GM12878 (cell line): ENCODE measurements around the gene EPX.

Experiments
- CTCF ChIP-seq, 3 experiments: IDR thresholded peaks in 2 of 3; conservative IDR thresholded peaks in 1 of 3; 2 replicates each; pipeline ENCODE4 v1.5.1; 2011; ENCODE audit warnings: low read depth in 3 of 3, low read length in 3 of 3, mild to moderate bottlenecking in 3 of 3, control low read depth in 2 of 3, moderate library complexity in 2 of 3, inconsistent platforms in 1 of 3, mixed read lengths in 1 of 3; ENCODE audit not compliant: control insufficient read depth in 2 of 3, insufficient read depth in 1 of 3; ENCODE audit errors: extremely low read depth in 1 of 3
- EGR1 ChIP-seq, 2 experiments: IDR thresholded peaks; 1 replicate in 1 of 2; 2 replicates in 1 of 2; pipeline ENCODE4 v1.6.1; 2011 to 2012; ENCODE audit warnings: low read depth in 2 of 2, low read length in 2 of 2, borderline replicate concordance in 1 of 2, mild to moderate bottlenecking in 1 of 2, moderate library complexity in 1 of 2
- EP300 ChIP-seq, 2 experiments: fragments of 150-350 bp in 1 of 2; IDR thresholded peaks; 2 replicates each; pipeline ENCODE4 v1.6.1; 2011 to 2012; ENCODE audit warnings: low read depth in 2 of 2, low read length in 2 of 2, borderline replicate concordance in 1 of 2, improper control_type of control experiment in 1 of 2, inconsistent platforms in 1 of 2; ENCODE audit not compliant: control insufficient read depth in 1 of 2
- EZH2 ChIP-seq: IDR thresholded peaks from 2 replicates; pipeline ENCODE4 v1.6.1; 2012; ENCODE audit warnings: low read depth, mild to moderate bottlenecking, control low read depth, inconsistent platforms, low read length, borderline replicate concordance; ENCODE audit not compliant: control insufficient read depth
- HCFC1 ChIP-seq: fragments of 150-350 bp; IDR thresholded peaks from 2 replicates; pipeline ENCODE4 v1.6.1; 2014; ENCODE audit warnings: low read length
- HDAC2 ChIP-seq: fragments of 200-600 bp; sonication (generic); IDR thresholded peaks from 2 replicates; pipeline ENCODE4 v1.6.1; 2017
- IKZF1 ChIP-seq: fragments of 450-650 bp; conservative IDR thresholded peaks from 2 replicates; pipeline ENCODE4 v1.6.1; 2017; ENCODE audit warnings: antibody characterized with exemption, mild to moderate bottlenecking
- JUND ChIP-seq: IDR thresholded peaks from 2 replicates; pipeline ENCODE4 v1.6.1; 2012; ENCODE audit warnings: low read depth, mild to moderate bottlenecking, low read length, improper control_type of control experiment, moderate library complexity
- NFIC ChIP-seq: IDR thresholded peaks from 2 replicates; pipeline ENCODE4 v1.6.1; 2012; ENCODE audit warnings: low read depth, mild to moderate bottlenecking, inconsistent platforms, low read length, moderate library complexity
- POLR2A ChIP-seq: IDR thresholded peaks from 2 replicates; pipeline ENCODE4 v1.6.1; 2011; ENCODE audit warnings: low read depth, mild to moderate bottlenecking, low read length
- POLR2AphosphoS5 ChIP-seq: IDR thresholded peaks from 2 replicates; pipeline ENCODE4 v1.6.1; 2011; ENCODE audit warnings: mild to moderate bottlenecking, low read length, inconsistent platforms
- ZNF274 ChIP-seq: IDR thresholded peaks from one replicate; pipeline ENCODE4 v1.8.0; 2011; ENCODE audit not compliant: insufficient read length, insufficient read depth

- TF ChIP-seq POLR2AphosphoS5 (no peak), CTCF (IDR thresholded peaks at IDR 0.05 in 2 of 3, conservative IDR thresholded peaks at IDR 0.05 in 1 of 3; ENCODE audit: control insufficient read depth in 2 of 3, extremely low read depth in 1 of 3, insufficient read depth in 1 of 3, low read depth in 3 of 3, low read length in 3 of 3) (peak; percentile 62 to 78 (median 77)), EP300 (IDR thresholded peaks at IDR 0.05; ENCODE audit: borderline replicate concordance in 1 of 2, control insufficient read depth in 1 of 2, low read depth in 2 of 2, low read length in 2 of 2) (no peak), EGR1 (IDR thresholded peaks at IDR 0.05; ENCODE audit: borderline replicate concordance in 1 of 2, low read depth in 2 of 2, low read length in 2 of 2) (no peak), HCFC1 (no peak), HDAC2 (no peak), POLR2A (no peak), EZH2 (no peak), JUND (no peak), ZNF274 (no peak), IKZF1 (no peak), NFIC (no peak)
Measured at GRCh38 chr17:58200024-58200633, 7.6 kb downstream of the EPX start.
